Measurements from ENCODE around the gene NBAS. TPM values are rescaled to one million over a fixed set of nuclear protein-coding genes. Genes with fewer than 3 reads are reported as not detected.

Gene NBAS
- total and polyA plus RNA-seq, 8 donors = 26.6 to 36.7 (median 31.1) TPM

- Histone ChIP-seq H3K27me3 (no peaks in the 10 kb centered on the region), H3K27ac (no peak overlapping the region), H3K4me3 (no peak overlapping the region), H3K9me3 (no peaks in the 10 kb centered on the region), H3K4me1 (no peaks in the 10 kb centered on the region), H3K36me3 (peaks cover 0 to 2% (median 0%) of the 10 kb centered on the region in 3 donors)
- TF ChIP-seq CTCF (IDR thresholded peaks at IDR 0.05) = no peak
- no peak for FAIRE-seq
- DNase-seq = no peak
- WGBS, 2 donors = 99 to 100% methylated on average over 1 of the region's 1 CpG
- no peak for ATAC-seq
- intact Hi-C loops (cut with DNase I) = no loop called here
Measured at GRCh38 chr2:15206419-15206818, 354.7 kb downstream of the NBAS start.

- Histone ChIP-seq H3K27ac (no peak overlapping the region), H3K27me3 (no peaks in the 10 kb centered on the region), H3K4me1 (no peaks in the 10 kb centered on the region), H3K4me3 (no peak overlapping the region), H3K9me3 (no peaks in the 10 kb centered on the region), H3K36me3 (no peaks in the 10 kb centered on the region)
- FAIRE-seq (no peak), ATAC-seq (no peak), DNase-seq (no peak)
- intact Hi-C loops (cut with DNase I) = no loop called here
- TF ChIP-seq CTCF (IDR thresholded peaks at IDR 0.05) = no peak
- 92 to 96% methylated on average over 5 of the region's 5 CpGs for WGBS, 2 donors
Measured at GRCh38 chr2:15205562-15205961, 355.6 kb downstream of the NBAS start.

DNA sequence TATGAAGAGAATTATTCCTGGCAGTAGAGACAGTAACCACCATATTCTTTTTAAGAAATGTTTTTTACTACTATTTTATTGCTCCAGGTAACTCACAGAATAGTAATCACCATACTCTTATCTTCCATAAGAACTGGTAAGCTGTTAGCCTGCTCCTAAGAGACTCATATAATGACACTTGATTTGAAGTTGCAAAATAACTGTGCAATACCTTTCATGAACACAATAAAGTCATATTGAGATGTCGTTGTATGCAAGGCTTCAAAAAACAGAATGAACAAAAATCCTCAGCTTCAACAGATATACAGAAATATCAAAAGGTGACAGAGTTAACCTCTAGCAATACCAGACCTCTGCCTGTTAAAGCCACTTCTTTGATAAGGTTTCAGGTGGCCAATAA is 360.1 kb downstream of the NBAS start:
- TF ChIP-seq CTCF (IDR thresholded peaks at IDR 0.05) = no peak
- Histone ChIP-seq H3K4me1 (no peaks in the 10 kb centered on the region), H3K27me3 (no peaks in the 10 kb centered on the region), H3K4me3 (no peak overlapping the region), H3K36me3 (no peaks in the 10 kb centered on the region), H3K27ac (no peak overlapping the region), H3K9me3 (no peaks in the 10 kb centered on the region)
- 65 to 70% methylated on average over 1 of the region's 1 CpG for WGBS, 2 donors
- no peak for FAIRE-seq
- intact Hi-C loops (cut with DNase I) = no loop called here
- ATAC-seq = no peak
- DNase-seq = no peak

DNA sequence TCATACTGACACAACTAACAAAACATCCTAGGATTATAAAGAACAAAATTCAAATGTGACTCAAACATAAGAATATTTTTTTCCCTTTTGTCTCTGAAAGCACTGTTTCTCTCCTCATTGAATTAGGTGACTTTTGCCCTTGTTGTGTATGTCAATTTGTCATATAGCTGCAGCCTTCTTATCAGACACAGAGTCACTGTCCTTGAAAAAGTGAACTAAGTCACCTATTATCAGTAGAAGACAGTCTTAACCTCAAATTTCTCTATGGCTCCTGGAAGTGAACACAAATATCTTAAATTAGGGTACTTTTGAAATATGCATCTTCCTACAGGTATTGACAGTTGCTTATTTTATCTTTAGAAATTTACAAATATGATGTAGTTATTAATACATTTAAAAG is 360.6 kb downstream of the NBAS start:
- ATAC-seq = no peak
- DNase-seq = no peak
- FAIRE-seq = no peak
- Histone ChIP-seq H3K27ac (no peak overlapping the region), H3K27me3 (no peaks in the 10 kb centered on the region), H3K9me3 (no peaks in the 10 kb centered on the region), H3K4me1 (no peaks in the 10 kb centered on the region), H3K36me3 (no peaks in the 10 kb centered on the region), H3K4me3 (no peak overlapping the region)
- no peak for TF ChIP-seq CTCF (IDR thresholded peaks at IDR 0.05)
- intact Hi-C loops (cut with DNase I) = no loop called here

DNA sequence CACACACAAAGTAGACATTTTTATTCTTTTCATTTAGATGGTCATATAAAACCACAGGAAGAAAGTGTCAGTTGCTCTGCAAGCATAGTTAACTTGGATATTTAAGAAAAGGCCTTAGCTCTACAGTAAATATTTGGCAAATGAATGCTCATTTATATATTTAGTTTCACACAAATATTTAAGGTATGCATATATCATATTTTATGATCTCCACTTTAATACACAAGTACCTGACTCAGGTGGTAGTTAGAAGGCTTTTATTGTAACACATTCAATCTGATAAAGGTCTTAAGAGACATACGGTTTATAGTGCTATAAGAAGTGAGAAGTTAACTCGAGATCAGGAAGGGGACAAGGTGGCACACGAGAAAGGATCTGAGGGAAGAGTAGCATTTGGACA is 363.1 kb downstream of the NBAS start:
- ATAC-seq = no peak
- no peak for TF ChIP-seq CTCF (IDR thresholded peaks at IDR 0.05)
- Histone ChIP-seq H3K36me3 (no peaks in the 10 kb centered on the region), H3K27me3 (no peaks in the 10 kb centered on the region), H3K27ac (no peak overlapping the region), H3K4me3 (no peak overlapping the region), H3K9me3 (no peaks in the 10 kb centered on the region), H3K4me1 (no peaks in the 10 kb centered on the region)
- 79 to 87% methylated on average over 3 of the region's 3 CpGs for WGBS, 2 donors
- no peak for DNase-seq
- no peak for FAIRE-seq
- intact Hi-C loops (cut with DNase I) = no loop called here
